H9 (cell line): Measurements from ENCODE around the gene SLC29A1. TPM values are rescaled to one million over a fixed set of nuclear protein-coding genes. Genes with fewer than 3 reads are reported as not detected.

Experiments
- DNase-seq: peaks from one replicate; pipeline ENCODE4 v3.0.0-alpha.2; 2017
- H2AFZ ChIP-seq: one replicate; pipeline ENCODE4 v1.6.1; 2013; ENCODE audit warnings: mild to moderate bottlenecking, low read length, control low read depth, moderate library complexity
- H2AK5ac ChIP-seq: 2 replicates; pipeline ENCODE4 v1.6.1; 2013; ENCODE audit warnings: low read length, control low read depth, mixed read lengths; ENCODE audit not compliant: insufficient read length
- H2BK120ac ChIP-seq: one replicate; pipeline ENCODE4 v1.6.1; 2013; ENCODE audit warnings: low read depth, mild to moderate bottlenecking, low read length, control low read depth, inconsistent platforms; ENCODE audit not compliant: poor library complexity, severe bottlenecking
- H2BK12ac ChIP-seq: 2 replicates; pipeline ENCODE4 v1.6.1; 2013; ENCODE audit warnings: low read length, control low read depth, mixed read lengths, low read depth; ENCODE audit not compliant: insufficient read length
- H2BK15ac ChIP-seq: 2 replicates; pipeline ENCODE4 v1.6.1; 2013; ENCODE audit warnings: low read depth, low read length, control low read depth
- H2BK20ac ChIP-seq: one replicate; pipeline ENCODE4 v1.6.1; 2013; ENCODE audit warnings: low read depth, mild to moderate bottlenecking, low read length, control low read depth, inconsistent platforms; ENCODE audit not compliant: poor library complexity, severe bottlenecking
- H2BK5ac ChIP-seq: 2 replicates; pipeline ENCODE4 v1.6.1; 2013; ENCODE audit warnings: low read length, control low read depth, mixed read lengths; ENCODE audit not compliant: insufficient read length
- H3K14ac ChIP-seq: 2 replicates; pipeline ENCODE4 v1.6.1; 2013; ENCODE audit warnings: low read length, control low read depth; ENCODE audit not compliant: insufficient read depth
- H3K18ac ChIP-seq: 2 replicates; pipeline ENCODE4 v1.6.1; 2013; ENCODE audit warnings: low read depth, mild to moderate bottlenecking, mixed read lengths, low read length, control low read depth; ENCODE audit not compliant: insufficient read length
- H3K23ac ChIP-seq: 2 replicates; pipeline ENCODE4 v1.6.1; 2013; ENCODE audit warnings: low read length, control low read depth, mixed read lengths, low read depth; ENCODE audit not compliant: insufficient read length
- H3K23me2 ChIP-seq: 2 replicates; pipeline ENCODE4 v1.6.1; 2013; ENCODE audit warnings: low read depth, mild to moderate bottlenecking, mixed read lengths, low read length, control low read depth; ENCODE audit not compliant: insufficient read length, poor library complexity, severe bottlenecking
- H3K27ac ChIP-seq: 2 replicates; pipeline ENCODE4 v1.5.1; 2013; ENCODE audit warnings: low read length, control low read depth, mixed read lengths, low read depth; ENCODE audit not compliant: insufficient read length
- H3K27me3 ChIP-seq: 2 replicates; pipeline ENCODE4 v1.6.1; 2013; ENCODE audit warnings: low read length, control low read depth, inconsistent platforms; ENCODE audit not compliant: insufficient read depth
- H3K4ac ChIP-seq: 2 replicates; pipeline ENCODE4 v1.6.1; 2013; ENCODE audit warnings: low read depth, mild to moderate bottlenecking, control low read depth, inconsistent platforms, low read length, moderate library complexity
- H3K4me1 ChIP-seq: 2 replicates; pipeline ENCODE4 v1.6.1; 2013; ENCODE audit warnings: low read length, control low read depth, inconsistent platforms; ENCODE audit not compliant: insufficient read depth
- H3K4me2 ChIP-seq: 2 replicates; pipeline ENCODE4 v1.6.1; 2013; ENCODE audit warnings: low read length, control low read depth, mixed read lengths; ENCODE audit not compliant: insufficient read length, insufficient read depth
- H3K56ac ChIP-seq: 2 replicates; pipeline ENCODE4 v1.6.1; 2013; ENCODE audit warnings: low read depth, mild to moderate bottlenecking, mixed read lengths, low read length, control low read depth; ENCODE audit not compliant: insufficient read length
- H3K79me1 ChIP-seq: 2 replicates; pipeline ENCODE4 v1.6.1; 2013; ENCODE audit warnings: low read depth, mild to moderate bottlenecking, moderate library complexity, low read length, control low read depth, inconsistent platforms; ENCODE audit not compliant: insufficient read depth, poor library complexity, severe bottlenecking
- H3K79me2 ChIP-seq: 2 replicates; pipeline ENCODE4 v1.6.1; 2013; ENCODE audit warnings: low read length, control low read depth, inconsistent platforms; ENCODE audit not compliant: insufficient read depth
- H3K9ac ChIP-seq: 2 replicates; pipeline ENCODE4 v1.6.1; 2013; ENCODE audit warnings: low read length, control low read depth, mixed read lengths; ENCODE audit not compliant: insufficient read length; ENCODE audit errors: extremely low read depth
- H3K9me3 ChIP-seq: one replicate; pipeline ENCODE4 v1.6.1; 2013; ENCODE audit warnings: low read depth, low read length, inconsistent platforms; ENCODE audit not compliant: control insufficient read depth
- H3T11ph ChIP-seq: one replicate; pipeline ENCODE4 v1.6.1; 2013; ENCODE audit warnings: mild to moderate bottlenecking, low read length, control low read depth, inconsistent platforms
- H4K20me1 ChIP-seq: one replicate; pipeline ENCODE4 v1.6.1; 2013; ENCODE audit not compliant: control insufficient read depth, insufficient read length, insufficient read depth
- H4K5ac ChIP-seq: 2 replicates; pipeline ENCODE4 v1.6.1; 2013; ENCODE audit warnings: low read depth, mild to moderate bottlenecking, mixed read lengths, low read length, control low read depth; ENCODE audit not compliant: insufficient read length
- H4K8ac ChIP-seq: replicated peaks from 2 replicates; pipeline ENCODE4 v1.6.1; 2013; ENCODE audit warnings: low read length, control low read depth, mixed read lengths, low read depth; ENCODE audit not compliant: insufficient read length
- H4K91ac ChIP-seq: 2 replicates; pipeline ENCODE4 v1.6.1; 2013; ENCODE audit warnings: low read depth, mild to moderate bottlenecking, moderate library complexity, mixed read lengths, low read length, control low read depth; ENCODE audit not compliant: insufficient read length
- H3K27ac Mint-ChIP-seq, 3 experiments: 2 replicates in 2 of 3; 3 replicates in 1 of 3; pipeline ENCODE4 v1.8.0; 2020 to 2021; ENCODE audit warnings: mixed read lengths in 3 of 3, mild to moderate bottlenecking in 1 of 3, moderate library complexity in 1 of 3
- H3K27me3 Mint-ChIP-seq: 2 replicates; pipeline ENCODE4 v1.8.0; 2021; ENCODE audit warnings: low read depth, mild to moderate bottlenecking, moderate library complexity, mixed read lengths
- H3K36me3 Mint-ChIP-seq, 3 experiments: 2 replicates in 2 of 3; 3 replicates in 1 of 3; pipeline ENCODE4 v1.8.0; 2020 to 2021; ENCODE audit warnings: low read depth in 3 of 3, mixed read lengths in 3 of 3; ENCODE audit not compliant: insufficient read depth in 1 of 3
- H3K4me1 Mint-ChIP-seq, 2 experiments: 2 replicates each; pipeline ENCODE4 v1.8.0; 2020; ENCODE audit warnings: mixed read lengths in 2 of 2
- H3K4me3 Mint-ChIP-seq, 2 experiments: 2 replicates in 1 of 2; 3 replicates in 1 of 2; pipeline ENCODE4 v1.8.0; 2020 to 2021; ENCODE audit warnings: mild to moderate bottlenecking in 2 of 2, mixed read lengths in 2 of 2, moderate library complexity in 1 of 2
- H3K9me3 Mint-ChIP-seq, 2 experiments: 2 replicates in 1 of 2; 3 replicates in 1 of 2; pipeline ENCODE4 v1.8.0; 2020; ENCODE audit warnings: mild to moderate bottlenecking in 2 of 2, mixed read lengths in 2 of 2, moderate library complexity in 1 of 2
- WGBS: extraction: QIAGEN DNeasy Blood & Tissue Kit; methylation state at CpG from one replicate; pipeline ENCODE4 v1.1.7; 2013; ENCODE audit warnings: missing lambda C conversion rate, low lambda C conversion rate, mixed read lengths; ENCODE audit not compliant: insufficient read length; ENCODE audit errors: extremely low coverage; 5-methylcytosine and 5-hydroxymethylcytosine counted together
- total RNA-seq: library from RNA; stranded (reverse); gene quantifications from 2 replicates; pipeline ENCODE4 v1.2.1, GENCODE V29; 2021
- TF ChIP-seq, protein P1 (sequence below): fragments of 200-600 bp; sonication (generic); conservative IDR thresholded peaks from 3 replicates; pipeline ENCODE4 v1.8.0; 2021; ENCODE audit warnings: antibody characterized with exemption, mild to moderate bottlenecking

Gene SLC29A1
- total RNA-seq, 1 experiment from 2014 or later, result 124 TPM

DNA sequence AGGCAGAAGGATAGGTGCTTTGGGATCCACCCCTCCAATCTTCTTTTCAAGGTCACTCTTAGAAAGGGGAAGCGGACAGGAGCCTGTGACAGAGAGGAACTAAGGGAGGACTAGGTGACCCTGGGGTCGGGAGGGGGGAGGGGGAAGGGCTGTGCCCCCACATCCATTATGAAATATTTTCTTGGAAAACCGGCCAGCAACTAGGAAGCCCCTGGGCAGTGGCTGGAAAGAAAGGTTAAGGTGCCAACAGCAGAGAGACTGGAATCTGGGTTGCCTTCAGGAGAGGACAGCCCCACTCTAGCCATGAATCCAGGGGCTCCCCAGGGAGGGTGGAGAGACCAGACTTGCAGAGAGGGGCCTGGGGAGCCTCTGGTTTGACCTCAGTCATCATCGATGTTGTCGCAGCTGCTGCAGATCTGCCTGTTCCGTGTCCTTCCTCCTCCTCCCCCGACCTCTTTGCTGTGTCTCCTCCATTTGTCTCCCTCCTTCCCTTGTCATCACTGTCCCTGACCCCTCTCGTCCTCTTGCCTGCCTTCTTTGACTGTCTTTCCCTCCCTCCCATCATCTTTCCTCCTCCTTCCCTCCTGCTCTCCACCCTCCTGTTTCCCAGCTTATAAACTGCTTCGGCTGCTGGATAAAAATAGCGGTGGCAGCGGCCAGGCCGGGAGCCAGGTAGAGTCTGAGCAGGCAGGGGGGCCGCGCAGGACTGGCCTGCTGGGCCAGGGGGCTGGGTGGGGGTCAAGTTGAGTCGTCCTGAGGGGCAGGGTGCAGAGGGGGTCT is 3.2 kb downstream of the SLC29A1 start:
- Histone ChIP-seq H3K27me3 (no peaks in the 10 kb centered on the region), H3K4me1 (peaks cover 14% of the 10 kb centered on the region; the same call in 1 of the 2 replicates), H3K9me3 (no peaks in the 10 kb centered on the region), H4K8ac (no peak overlapping the region), H2BK20ac (no peak overlapping the region), H4K20me1 (peaks cover 2% of the 10 kb centered on the region), H3K79me2 (peaks cover 17% of the 10 kb centered on the region; the same call in 1 of the 2 replicates), H2BK120ac (no peak overlapping the region), H2BK12ac (no peak overlapping the region), H2AFZ (no peak overlapping the region), H2AK5ac (no peak overlapping the region), H3T11ph (no peak overlapping the region), H2BK5ac (no peak overlapping the region), H3K56ac (no peak overlapping the region), H3K79me1 (peaks cover 17% of the 10 kb centered on the region), H3K4ac (no peak overlapping the region), H3K4me2 (peak overlapping the region; percentile 28), H4K91ac (no peak overlapping the region), H3K27ac (no peak overlapping the region), H3K23ac (no peak overlapping the region), H2BK15ac (no peak overlapping the region), H3K23me2 (peaks cover 14% of the 10 kb centered on the region), H3K9ac (peak overlapping the region; percentile 9), H4K5ac (no peak overlapping the region), H3K18ac (no peak overlapping the region), H3K14ac (no peak overlapping the region; the same call in 1 of the 2 replicates)
- TF ChIP-seq, protein P1, sequence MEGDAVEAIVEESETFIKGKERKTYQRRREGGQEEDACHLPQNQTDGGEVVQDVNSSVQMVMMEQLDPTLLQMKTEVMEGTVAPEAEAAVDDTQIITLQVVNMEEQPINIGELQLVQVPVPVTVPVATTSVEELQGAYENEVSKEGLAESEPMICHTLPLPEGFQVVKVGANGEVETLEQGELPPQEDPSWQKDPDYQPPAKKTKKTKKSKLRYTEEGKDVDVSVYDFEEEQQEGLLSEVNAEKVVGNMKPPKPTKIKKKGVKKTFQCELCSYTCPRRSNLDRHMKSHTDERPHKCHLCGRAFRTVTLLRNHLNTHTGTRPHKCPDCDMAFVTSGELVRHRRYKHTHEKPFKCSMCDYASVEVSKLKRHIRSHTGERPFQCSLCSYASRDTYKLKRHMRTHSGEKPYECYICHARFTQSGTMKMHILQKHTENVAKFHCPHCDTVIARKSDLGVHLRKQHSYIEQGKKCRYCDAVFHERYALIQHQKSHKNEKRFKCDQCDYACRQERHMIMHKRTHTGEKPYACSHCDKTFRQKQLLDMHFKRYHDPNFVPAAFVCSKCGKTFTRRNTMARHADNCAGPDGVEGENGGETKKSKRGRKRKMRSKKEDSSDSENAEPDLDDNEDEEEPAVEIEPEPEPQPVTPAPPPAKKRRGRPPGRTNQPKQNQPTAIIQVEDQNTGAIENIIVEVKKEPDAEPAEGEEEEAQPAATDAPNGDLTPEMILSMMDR, result no peak
- DNase-seq, result no peak
- no CpG with 5 or more reads among the region's 15 CpGs for WGBS
- Mint-ChIP-seq H3K4me1 (peaks cover 41 to 52% of the 10 kb centered on the region in 2 experiments), H3K36me3 (peaks cover 34 to 42% (median 35%) of the 10 kb centered on the region in 3 experiments), H3K27ac (peak overlapping the region in 2 of 3 experiments; percentile 64 to 67; a peak in 2 of 7 replicates), H3K4me3 (peak overlapping the region in 1 of 2 experiments; percentile 3; a peak in 1 of 5 replicates), H3K27me3 (peaks cover 1% of the 10 kb centered on the region; the same call in 1 of the 2 replicates), H3K9me3 (no peaks in the 10 kb centered on the region; a peak in 1 of 5 replicates)
